GM23248 (cell line): Measurements from ENCODE around the gene TMEM121B. TPM values are rescaled to one million over a fixed set of nuclear protein-coding genes. Genes with fewer than 3 reads are reported as not detected.

Source experiments
- DNase-seq: peaks from one replicate; pipeline ENCODE4 v3.0.0-alpha.2; 2015
- H2AFZ ChIP-seq: fragments of 200-600 bp; sonication (generic); 2 replicates; pipeline ENCODE4 v1.6.1; 2016; ENCODE audit warnings: antibody characterized with exemption
- H3F3A ChIP-seq: fragments of 200-600 bp; sonication (generic); 2 replicates; pipeline ENCODE4 v1.6.1; 2016; ENCODE audit warnings: mild to moderate bottlenecking, antibody characterized with exemption, mixed run types; ENCODE audit not compliant: insufficient read depth
- H3K27ac ChIP-seq: fragments of 200-600 bp; sonication (generic); 2 replicates; pipeline ENCODE4 v1.5.1; 2016; ENCODE audit warnings: mild to moderate bottlenecking
- H3K27me3 ChIP-seq: fragments of 200-600 bp; sonication (generic); replicated peaks from 2 replicates; pipeline ENCODE4 v1.6.1; 2016; ENCODE audit warnings: mild to moderate bottlenecking; ENCODE audit not compliant: insufficient read depth
- H3K36me3 ChIP-seq: fragments of 200-600 bp; sonication (generic); 2 replicates; pipeline ENCODE4 v1.6.1; 2016; ENCODE audit warnings: low read depth, mild to moderate bottlenecking
- H3K4me1 ChIP-seq: fragments of 200-600 bp; sonication (generic); 2 replicates; pipeline ENCODE4 v1.6.1; 2016; ENCODE audit warnings: mild to moderate bottlenecking; ENCODE audit not compliant: insufficient read depth
- H3K4me2 ChIP-seq: fragments of 200-600 bp; sonication (generic); one replicate; pipeline ENCODE4 v1.6.1; 2016; ENCODE audit warnings: mild to moderate bottlenecking; ENCODE audit not compliant: unreplicated experiment
- H3K4me3 ChIP-seq: fragments of 200-600 bp; sonication (generic); 2 replicates; pipeline ENCODE4 v1.5.1; 2016; ENCODE audit warnings: mild to moderate bottlenecking
- H3K79me2 ChIP-seq: fragments of 200-600 bp; sonication (generic); 2 replicates; pipeline ENCODE4 v1.6.1; 2016; ENCODE audit warnings: mild to moderate bottlenecking; ENCODE audit not compliant: insufficient read depth
- H3K9ac ChIP-seq: fragments of 200-600 bp; sonication (generic); 2 replicates; pipeline ENCODE4 v1.6.1; 2016; ENCODE audit warnings: mild to moderate bottlenecking
- H3K9me2 ChIP-seq: fragments of 200-600 bp; sonication (generic); 2 replicates; pipeline ENCODE4 v1.6.1; 2016; ENCODE audit warnings: mixed run types, mild to moderate bottlenecking, moderate library complexity; ENCODE audit not compliant: insufficient read depth
- H3K9me3 ChIP-seq: fragments of 200-600 bp; sonication (generic); one replicate; pipeline ENCODE4 v1.6.1; 2017; ENCODE audit warnings: low read depth
- H4K20me1 ChIP-seq: fragments of 200-600 bp; sonication (generic); 2 replicates; pipeline ENCODE4 v1.6.0; 2016; ENCODE audit not compliant: insufficient read depth
- EZH2 ChIP-seq: fragments of 200-600 bp; sonication (generic); IDR thresholded peaks from 2 replicates; pipeline ENCODE4 v1.6.1; 2018; ENCODE audit warnings: antibody characterized with exemption, mild to moderate bottlenecking; ENCODE audit not compliant: insufficient read depth, poor library complexity, severe bottlenecking
- EZH2phosphoT487 ChIP-seq: fragments of 200-600 bp; sonication (generic); IDR thresholded peaks from 2 replicates; pipeline ENCODE4 v1.6.1; 2018; ENCODE audit warnings: antibody characterized with exemption, moderate library complexity, mild to moderate bottlenecking, low read depth; ENCODE audit not compliant: insufficient read depth
- WGBS, 2 experiments: methylation state at CpG; one replicate each; pipeline ENCODE4 v1.1.6; 2015 to 2017; ENCODE audit warnings: low lambda C conversion rate in 2 of 2, low coverage in 1 of 2; ENCODE audit errors: missing lambda C conversion rate in 2 of 2; 5-methylcytosine and 5-hydroxymethylcytosine counted together
- in situ Hi-C: fragments of 300-500 bp; cut with MboI; formaldehyde crosslinking; loops from 2 replicates; pipeline ENCODE4 v1.15.0; 2020
- polyA plus RNA-seq: library from polyadenylated mRNA; unstranded; fragments of >200 nt; fragmentation: Nextera tagmentation; extraction: Ambion mirVana; gene quantifications from 2 replicates; pipeline ENCODE4 v1.2.1, GENCODE V29; 2016
- total RNA-seq: library from RNA; depleted of rRNA; stranded (reverse); fragments of >200 nt; shearing (Covaris generic); gene quantifications from 2 replicates; pipeline ENCODE4 v1.2.3, GENCODE V29; 2014

The TMEM121B gene
- total and polyA plus RNA-seq, 2 experiments from 2014 or later = 0.11 TPM; not detected in 1

DNA sequence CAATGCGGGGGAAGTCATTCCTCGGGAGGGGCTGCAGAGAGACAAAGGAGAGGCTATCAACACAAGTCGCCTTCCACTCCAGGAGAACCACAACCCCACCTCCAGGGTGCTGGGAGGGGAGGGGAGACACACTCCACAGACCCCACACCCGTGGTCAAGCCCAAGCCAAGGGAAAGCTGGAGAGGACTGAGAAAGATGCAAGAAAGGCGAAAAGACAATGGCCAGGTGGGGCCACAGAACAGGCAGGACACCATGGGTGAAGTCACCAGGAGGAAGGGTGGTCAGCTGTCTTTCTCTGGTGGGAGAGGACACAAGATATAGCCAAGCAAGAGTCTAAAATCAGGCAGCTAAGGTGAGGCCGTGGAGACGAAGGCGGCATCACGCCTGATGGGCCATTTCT is 21.9 kb upstream of the TMEM121B start:
- H3K4me3 ChIP-seq = no peak overlapping the region
- no peak overlapping the region for H3K27ac ChIP-seq
- no peak overlapping the region for H2AFZ ChIP-seq
- 95 to 96% methylated on average over 9 of the region's 9 CpGs for WGBS, 2 experiments
- no peak for DNase-seq
- peaks cover 9% of the 10 kb centered on the region for H3K36me3 ChIP-seq
- H3K9me3 ChIP-seq = no peaks in the 10 kb centered on the region
- H3K9me2 ChIP-seq = no peaks in the 10 kb centered on the region
- H3F3A ChIP-seq = no peaks in the 10 kb centered on the region
- H3K79me2 ChIP-seq = peaks cover 5% of the 10 kb centered on the region; the same call in 1 of the 2 replicates
- H3K27me3 ChIP-seq = no peaks in the 10 kb centered on the region
- no peak overlapping the region for H3K9ac ChIP-seq
- in situ Hi-C loops = no loop called here
- H3K4me1 ChIP-seq = no peaks in the 10 kb centered on the region
- no peaks in the 10 kb centered on the region; the same call in 1 of the 2 replicates for H4K20me1 ChIP-seq
- no peak overlapping the region for H3K4me2 ChIP-seq
- TF ChIP-seq EZH2 (no peak), EZH2phosphoT487 (no peak)

DNA sequence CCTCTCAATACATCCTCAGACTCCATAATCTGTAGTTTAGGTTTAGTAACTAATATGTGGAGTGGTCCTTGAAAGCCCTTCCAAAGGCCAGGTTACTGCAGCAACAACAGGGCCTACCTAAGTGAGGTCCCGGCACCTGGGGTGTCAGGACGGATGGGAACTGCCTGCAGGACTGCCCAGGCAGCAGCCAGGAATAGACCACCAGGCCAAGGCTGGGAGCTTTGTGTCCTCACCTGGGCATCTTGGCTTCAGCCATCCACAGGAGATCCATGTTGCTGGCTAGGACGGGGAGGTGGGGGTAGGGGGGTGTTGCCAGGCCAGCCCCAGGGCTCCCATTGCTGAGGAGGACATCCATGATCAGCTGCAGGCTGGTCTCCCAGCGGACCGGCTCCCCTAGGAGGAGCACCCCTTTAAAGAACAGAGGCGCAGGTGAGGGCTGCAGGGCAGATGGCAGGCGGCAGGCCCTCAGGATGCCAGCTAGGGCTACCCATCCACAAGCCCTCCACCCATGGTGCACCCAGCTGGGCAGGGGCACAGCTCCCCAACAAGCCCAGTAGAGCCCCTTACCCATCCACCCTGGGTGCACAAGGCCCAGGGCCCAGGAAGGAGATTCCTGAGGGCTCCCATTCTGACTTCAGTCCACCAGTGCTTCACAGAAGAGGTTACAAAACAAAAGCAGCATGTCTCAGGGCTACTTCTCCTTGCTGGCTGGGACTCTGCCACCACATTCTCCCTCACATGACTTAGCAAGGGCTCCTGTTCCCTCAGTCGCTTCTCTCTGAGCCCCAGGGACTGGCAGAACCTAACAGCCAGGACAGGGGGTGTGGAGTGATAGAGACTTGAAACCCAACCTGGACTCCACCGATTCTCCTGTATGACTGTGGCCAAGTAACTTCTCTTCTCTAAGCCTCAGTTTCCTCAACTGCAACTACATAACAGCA is 19.9 kb upstream of the TMEM121B start:
- TF ChIP-seq EZH2phosphoT487 (no peak), EZH2 (no peak)
- H4K20me1 ChIP-seq = no peaks in the 10 kb centered on the region; the same call in 1 of the 2 replicates
- WGBS, 2 experiments = 97 to 99% methylated on average over 7 to 8 of the region's 9 CpGs

DNA sequence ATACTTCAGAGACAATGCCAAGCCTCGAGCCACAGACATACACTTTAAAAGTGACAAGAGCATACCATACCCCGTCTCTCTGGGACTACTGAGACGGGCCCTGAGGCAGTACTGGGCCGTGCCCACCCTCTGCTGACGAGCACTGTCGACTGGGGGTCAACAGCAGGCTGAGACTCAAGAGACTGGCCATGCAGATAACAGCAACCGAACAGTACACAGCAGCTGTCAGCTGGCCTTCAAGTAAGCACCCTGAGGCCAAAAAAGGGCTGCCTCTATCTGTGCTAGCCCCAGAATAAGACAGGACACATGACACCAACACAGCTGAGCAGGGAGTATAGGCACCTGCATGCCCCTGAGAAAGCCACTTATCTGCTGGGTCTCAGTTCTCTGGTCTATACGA is 18.9 kb upstream of the TMEM121B start:
- H3K27me3 ChIP-seq = no peaks in the 10 kb centered on the region
- H3K79me2 ChIP-seq = no peaks in the 10 kb centered on the region
- H3K9me2 ChIP-seq = no peaks in the 10 kb centered on the region
- H3K4me3 ChIP-seq = no peak overlapping the region
- H3K4me1 ChIP-seq = no peaks in the 10 kb centered on the region
- no peak overlapping the region for H2AFZ ChIP-seq
- no peaks in the 10 kb centered on the region for H3F3A ChIP-seq
- no peak overlapping the region for H3K4me2 ChIP-seq
- no peak overlapping the region for H3K9ac ChIP-seq
- no peak overlapping the region for H3K27ac ChIP-seq
- no peak for DNase-seq
- 91 to 92% methylated on average over 8 of the region's 8 CpGs for WGBS, 2 experiments
- TF ChIP-seq EZH2 = no peak
- no peak for TF ChIP-seq EZH2phosphoT487
- no peaks in the 10 kb centered on the region for H4K20me1 ChIP-seq
- in situ Hi-C loops = no loop called here
- H3K36me3 ChIP-seq = peaks cover 9% of the 10 kb centered on the region
- no peaks in the 10 kb centered on the region for H3K9me3 ChIP-seq

More for the DNA sequence above, 19.9 kb upstream of the TMEM121B start:
- Histone ChIP-seq H3F3A (no peaks in the 10 kb centered on the region), H3K27ac (no peak overlapping the region), H3K4me2 (no peak overlapping the region), H3K9me2 (no peaks in the 10 kb centered on the region), H3K79me2 (no peaks in the 10 kb centered on the region), H3K27me3 (no peaks in the 10 kb centered on the region), H3K9ac (no peak overlapping the region), H3K9me3 (no peaks in the 10 kb centered on the region), H3K4me3 (no peak overlapping the region), H3K4me1 (no peaks in the 10 kb centered on the region), H3K36me3 (peaks cover 9% of the 10 kb centered on the region), H2AFZ (no peak overlapping the region)
- no peak for DNase-seq
- in situ Hi-C loops = no loop called here

DNA sequence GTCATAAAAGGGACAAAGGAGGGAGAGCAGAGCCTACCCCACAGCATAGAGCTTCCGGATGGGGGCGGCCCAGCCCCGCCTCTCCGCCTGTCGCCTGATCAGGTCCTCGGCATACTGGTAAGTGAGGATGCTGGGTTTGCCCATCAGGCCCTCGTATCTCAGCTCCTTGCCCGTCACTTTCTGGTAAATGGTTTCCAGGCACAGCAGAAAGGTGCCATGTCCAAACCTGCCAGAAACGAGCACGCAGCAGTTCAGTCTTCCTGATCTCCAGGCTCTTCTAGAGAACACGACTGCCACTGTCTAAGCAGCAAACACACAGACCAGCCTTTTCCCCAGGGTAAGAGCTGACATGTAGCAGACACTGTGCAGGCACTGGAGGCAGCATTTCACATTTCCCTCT is 17.4 kb upstream of the TMEM121B start:
- Histone ChIP-seq H3K4me2 (no peak overlapping the region), H3K9ac (no peak overlapping the region)
- 78 to 84% methylated on average over 11 of the region's 11 CpGs for WGBS, 2 experiments

More for the DNA sequence above, 17.4 kb upstream of the TMEM121B start:
- H3K4me3 ChIP-seq = no peak overlapping the region
- H3F3A ChIP-seq = no peaks in the 10 kb centered on the region
- DNase-seq = no peak
- H2AFZ ChIP-seq = no peak overlapping the region
- no peaks in the 10 kb centered on the region for H4K20me1 ChIP-seq
- H3K79me2 ChIP-seq = no peaks in the 10 kb centered on the region
- no peaks in the 10 kb centered on the region for H3K4me1 ChIP-seq
- no peak for TF ChIP-seq EZH2phosphoT487
- TF ChIP-seq EZH2 = no peak
- no peaks in the 10 kb centered on the region for H3K9me3 ChIP-seq
- no peaks in the 10 kb centered on the region for H3K27me3 ChIP-seq
- no peaks in the 10 kb centered on the region for H3K9me2 ChIP-seq
- in situ Hi-C loops = no loop called here
- H3K36me3 ChIP-seq = peaks cover 9% of the 10 kb centered on the region
- no peak overlapping the region for H3K27ac ChIP-seq
